ENCODE data around the gene ZNF649. TPM values are rescaled to one million over a fixed set of nuclear protein-coding genes. Genes with fewer than 3 reads are reported as not detected.

The ZNF649 gene
- total and polyA plus RNA-seq, 2 donors = 6.2 to 14.4 TPM

DNA sequence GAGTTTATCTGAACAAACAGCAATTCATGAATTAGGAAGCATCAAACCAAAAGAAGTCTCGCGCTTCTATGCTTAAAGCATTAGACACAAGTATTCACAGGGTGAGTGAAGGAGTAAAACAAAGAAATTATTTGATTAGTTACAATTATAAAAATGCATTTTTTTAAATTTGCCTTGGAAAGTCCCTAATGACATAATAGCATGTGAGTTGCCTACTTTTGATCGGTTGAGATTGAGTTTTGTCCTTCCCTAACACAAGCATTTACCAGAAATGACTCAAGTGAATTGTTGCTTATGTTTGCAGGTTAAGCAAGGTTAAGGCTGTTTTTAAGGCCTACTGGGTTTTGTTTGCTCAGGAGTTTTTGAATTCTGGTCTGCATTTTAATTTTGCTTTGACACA lies 389 bp upstream of the ZNF649 start:
- no peak for DNase-seq (ENCODE audit: low read depth in 6 of 9, low spot score in 9 of 9)
- WGBS = 72% methylated on average over 3 of the region's 3 CpGs
- peaks cover 0 to 6% of the 10 kb centered on the region in 2 donors for H3K4me1 ChIP-seq (ENCODE audit: control insufficient read depth in 2 of 2, insufficient read depth in 2 of 2, low read length in 2 of 2)

DNA sequence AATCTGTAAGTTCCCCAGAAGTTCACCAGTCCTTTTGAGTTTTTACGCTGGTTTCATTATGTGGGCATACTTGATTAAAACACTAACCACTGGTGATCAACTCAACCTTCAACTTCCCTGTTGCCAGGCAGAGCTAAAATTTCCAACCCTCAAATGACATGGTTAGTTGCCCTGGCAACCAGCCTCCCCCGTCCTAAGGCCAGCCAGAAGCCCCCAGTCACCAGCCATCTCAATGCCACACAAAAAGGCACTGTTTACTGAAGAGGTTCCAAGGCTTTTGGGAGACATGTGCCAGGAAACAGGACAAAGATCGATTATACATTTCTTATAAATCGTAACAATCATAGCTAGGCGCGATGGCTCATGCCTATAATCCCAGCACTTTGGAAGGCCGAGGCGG lies 1.6 kb downstream of the ZNF649 start:
- WGBS = 93% methylated on average over 8 of the region's 8 CpGs
- Histone ChIP-seq H3K4me3 (ENCODE audit: low read length in 2 of 2) (no peak overlapping the region), H3K36me3 (ENCODE audit: control insufficient read depth in 2 of 2, insufficient read depth in 2 of 2, low read length in 1 of 2) (peaks cover 27 to 34% of the 10 kb centered on the region in 2 donors), H3K27me3 (ENCODE audit: control insufficient read depth in 2 of 2, insufficient read depth in 1 of 2, low read length in 1 of 2) (peaks cover 0 to 3% of the 10 kb centered on the region in 2 donors), H3K4me1 (ENCODE audit: control insufficient read depth in 2 of 2, insufficient read depth in 2 of 2, low read length in 2 of 2) (peaks cover 0 to 6% of the 10 kb centered on the region in 2 donors), H3K9me3 (ENCODE audit: control insufficient read depth in 2 of 2, insufficient read depth in 1 of 2, low read length in 1 of 2) (peaks cover 24 to 47% of the 10 kb centered on the region in 2 donors), H3K27ac (ENCODE audit: low read depth in 1 of 2, low read length in 1 of 2) (no peak overlapping the region)
- no peak for DNase-seq (ENCODE audit: low read depth in 6 of 9, low spot score in 9 of 9)

More for the DNA sequence above, 389 bp upstream of the ZNF649 start:
- Histone ChIP-seq H3K27ac (ENCODE audit: low read depth in 1 of 2, low read length in 1 of 2) (no peak overlapping the region), H3K27me3 (ENCODE audit: control insufficient read depth in 2 of 2, insufficient read depth in 1 of 2, low read length in 1 of 2) (peaks cover 0 to 3% of the 10 kb centered on the region in 2 donors), H3K36me3 (ENCODE audit: control insufficient read depth in 2 of 2, insufficient read depth in 2 of 2, low read length in 1 of 2) (peaks cover 8 to 18% of the 10 kb centered on the region in 2 donors), H3K9me3 (ENCODE audit: control insufficient read depth in 2 of 2, insufficient read depth in 1 of 2, low read length in 1 of 2) (peaks cover 19 to 39% of the 10 kb centered on the region in 2 donors), H3K4me3 (ENCODE audit: low read length in 2 of 2) (peak overlapping the region; percentile 76 to 92)

DNA sequence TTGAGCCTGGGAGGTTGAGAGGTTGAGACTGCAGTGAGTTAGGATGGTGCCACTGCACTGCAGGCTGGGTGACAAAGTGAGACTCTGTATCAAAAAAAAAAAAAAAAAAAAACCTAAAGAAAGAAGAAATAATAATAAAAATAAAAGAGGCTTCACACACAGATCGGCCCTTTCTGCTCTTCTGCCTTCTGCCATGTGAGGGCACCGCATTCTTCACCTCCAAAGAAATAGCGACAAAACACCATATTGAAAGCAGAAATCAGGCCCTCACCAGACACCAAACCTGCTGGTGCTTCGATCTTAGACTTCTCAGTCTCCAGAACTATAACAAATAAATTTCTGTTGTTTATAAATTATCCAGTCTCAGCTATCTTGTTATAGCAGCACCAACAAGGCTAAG lies 3.0 kb downstream of the ZNF649 start:
- Histone ChIP-seq H3K27me3 (ENCODE audit: control insufficient read depth in 2 of 2, insufficient read depth in 1 of 2, low read length in 1 of 2) (peaks cover 0 to 3% of the 10 kb centered on the region in 2 donors), H3K27ac (ENCODE audit: low read depth in 1 of 2, low read length in 1 of 2) (no peak overlapping the region), H3K36me3 (ENCODE audit: control insufficient read depth in 2 of 2, insufficient read depth in 2 of 2, low read length in 1 of 2) (peaks cover 36 to 44% of the 10 kb centered on the region in 2 donors), H3K4me3 (ENCODE audit: low read length in 2 of 2) (no peak overlapping the region), H3K4me1 (ENCODE audit: control insufficient read depth in 2 of 2, insufficient read depth in 2 of 2, low read length in 2 of 2) (peaks cover 0 to 6% of the 10 kb centered on the region in 2 donors), H3K9me3 (ENCODE audit: control insufficient read depth in 2 of 2, insufficient read depth in 1 of 2, low read length in 1 of 2) (peaks cover 26 to 53% of the 10 kb centered on the region in 2 donors)
- no peak for DNase-seq (ENCODE audit: low read depth in 6 of 9, low spot score in 9 of 9)
- 98% methylated on average over 4 of the region's 4 CpGs for WGBS

DNA sequence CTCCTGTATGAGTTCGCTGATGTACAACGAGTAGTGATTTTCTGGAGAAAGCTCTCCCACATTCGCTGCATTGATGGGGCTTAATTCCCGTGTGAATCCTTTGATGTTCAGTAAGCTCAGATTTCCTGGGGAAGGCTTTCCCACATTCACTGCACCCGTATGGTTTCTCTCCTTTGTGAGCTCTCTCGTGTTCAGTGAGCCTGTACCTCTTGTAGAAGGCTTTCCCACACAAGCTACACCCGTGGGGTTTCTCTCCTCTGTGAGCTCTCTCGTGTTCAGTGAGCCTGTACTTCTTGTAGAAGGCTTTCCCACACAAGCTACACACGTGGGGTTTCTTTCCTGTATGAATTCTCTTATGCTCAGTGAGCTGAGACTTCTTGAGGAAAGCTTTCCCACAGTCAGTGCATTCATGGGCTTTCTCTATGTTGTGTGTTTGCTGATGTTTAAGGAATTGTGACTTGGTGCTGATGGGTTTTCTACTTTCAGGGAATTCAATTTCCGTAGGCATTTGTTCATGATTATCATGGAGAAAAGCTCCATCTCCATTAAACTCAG lies 13.5 kb downstream of the ZNF649 start:
- no peak overlapping the region for H3K4me3 ChIP-seq (ENCODE audit: low read length in 2 of 2)
- WGBS = 98% methylated on average over 10 of the region's 10 CpGs

DNA sequence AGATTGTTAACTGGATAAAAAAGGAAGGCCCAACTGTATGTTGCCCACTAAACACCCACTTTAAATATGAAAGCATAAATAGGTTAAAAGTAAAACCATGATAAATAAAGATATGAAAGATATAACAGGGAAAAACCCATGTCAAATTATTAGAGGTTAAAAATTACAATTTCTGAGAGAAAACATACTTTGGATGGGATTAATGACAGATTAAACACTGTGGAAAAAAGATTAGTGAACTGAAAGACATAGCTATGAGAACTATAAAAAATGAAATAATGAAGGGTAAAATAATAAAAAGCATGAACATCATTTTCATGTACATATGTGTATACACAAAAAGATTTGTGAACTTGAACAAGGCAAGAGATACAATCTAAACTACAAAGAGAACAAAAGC lies 14.9 kb downstream of the ZNF649 start:
- H3K27ac ChIP-seq (ENCODE audit: low read depth in 1 of 2, low read length in 1 of 2) = no peak overlapping the region
- DNase-seq (ENCODE audit: low read depth in 6 of 9, low spot score in 9 of 9) = no peak
- H3K27me3 ChIP-seq (ENCODE audit: control insufficient read depth in 2 of 2, insufficient read depth in 1 of 2, low read length in 1 of 2) = peaks cover 0 to 2% of the 10 kb centered on the region in 2 donors
- H3K4me1 ChIP-seq (ENCODE audit: control insufficient read depth in 2 of 2, insufficient read depth in 2 of 2, low read length in 2 of 2) = peaks cover 0 to 3% of the 10 kb centered on the region in 2 donors
- peaks cover 40 to 49% of the 10 kb centered on the region in 2 donors for H3K36me3 ChIP-seq (ENCODE audit: control insufficient read depth in 2 of 2, insufficient read depth in 2 of 2, low read length in 1 of 2)
- H3K9me3 ChIP-seq (ENCODE audit: control insufficient read depth in 2 of 2, insufficient read depth in 1 of 2, low read length in 1 of 2) = peaks cover 28 to 38% of the 10 kb centered on the region in 2 donors
- no peak overlapping the region for H3K4me3 ChIP-seq (ENCODE audit: low read length in 2 of 2)

More for the DNA sequence above, 13.5 kb downstream of the ZNF649 start:
- Histone ChIP-seq H3K36me3 (ENCODE audit: control insufficient read depth in 2 of 2, insufficient read depth in 2 of 2, low read length in 1 of 2) (peaks cover 52 to 58% of the 10 kb centered on the region in 2 donors), H3K27ac (ENCODE audit: low read depth in 1 of 2, low read length in 1 of 2) (no peak overlapping the region), H3K9me3 (ENCODE audit: control insufficient read depth in 2 of 2, insufficient read depth in 1 of 2, low read length in 1 of 2) (peaks cover 33 to 38% of the 10 kb centered on the region in 2 donors), H3K4me1 (ENCODE audit: control insufficient read depth in 2 of 2, insufficient read depth in 2 of 2, low read length in 2 of 2) (peaks cover 0 to 3% of the 10 kb centered on the region in 2 donors), H3K27me3 (ENCODE audit: control insufficient read depth in 2 of 2, insufficient read depth in 1 of 2, low read length in 1 of 2) (peaks cover 0 to 2% of the 10 kb centered on the region in 2 donors)
- peak in 1 of 9 donors; percentile 12 for DNase-seq (ENCODE audit: low read depth in 6 of 9, low spot score in 9 of 9)

DNA sequence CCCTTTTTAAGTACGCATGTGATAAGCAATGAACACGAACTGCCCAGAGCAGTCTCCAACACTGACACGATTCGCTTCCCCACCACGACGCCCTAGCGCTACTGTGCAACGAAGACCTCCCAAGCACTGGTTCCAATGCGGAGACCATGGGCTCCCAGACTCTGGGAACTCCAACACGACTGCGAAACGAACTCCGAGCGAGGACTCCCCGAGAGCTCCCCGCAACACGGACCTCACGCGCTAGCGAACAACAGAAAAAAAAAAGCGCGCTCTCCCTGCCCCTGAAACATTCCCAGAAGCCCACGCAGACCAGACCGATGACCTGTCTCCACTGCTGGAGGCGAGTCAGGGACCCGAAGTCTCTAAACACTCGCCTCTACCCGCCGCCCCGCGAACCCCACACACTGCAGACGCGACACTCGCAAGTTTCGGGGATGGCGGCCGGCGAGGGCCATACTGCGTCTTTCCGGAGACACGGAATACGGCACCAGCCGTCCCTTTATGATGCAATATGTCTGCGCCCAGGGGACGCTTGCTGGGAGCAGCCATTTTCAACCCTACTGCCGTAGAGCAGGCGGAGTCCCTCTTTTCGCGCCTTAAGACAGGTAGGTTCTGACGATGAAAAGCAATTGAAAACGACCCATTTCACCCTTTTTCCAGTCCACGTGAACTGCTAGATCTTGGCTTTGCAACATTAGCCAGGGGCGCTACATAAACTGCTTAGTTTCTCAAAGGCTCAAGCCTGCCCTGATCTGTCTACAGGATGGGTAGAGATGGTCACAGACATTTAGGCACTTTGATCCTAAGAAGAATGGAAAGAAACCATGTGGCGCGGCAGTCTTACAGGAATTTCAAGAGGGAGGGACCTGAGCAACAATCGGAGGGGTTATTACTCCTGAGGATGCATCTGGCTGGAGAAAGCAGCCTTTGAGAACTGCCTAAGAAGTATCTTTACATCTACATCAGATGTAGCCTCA lies 17.0 kb downstream of the ZNF649 start, which contains the start of gene ZNF577:
Gene ZNF577 (minus strand): TSS at position 430 of the 977 bp plus-strand sequence. CDS start 7,569 bp downstream, outside the sequence.
- peak within 1 kb of the TSS; percentile 57 to 60 for H3K4me3 ChIP-seq (ENCODE audit: low read length in 2 of 2)
- DNase-seq (ENCODE audit: low read depth in 6 of 9, low spot score in 9 of 9) = peak; percentile 47 to 93 (median 75)
- H3K27me3 ChIP-seq (ENCODE audit: control insufficient read depth in 2 of 2, insufficient read depth in 1 of 2, low read length in 1 of 2) = peaks cover 0 to 2% of the 10 kb centered on the region in 2 donors
- H3K36me3 ChIP-seq (ENCODE audit: control insufficient read depth in 2 of 2, insufficient read depth in 2 of 2, low read length in 1 of 2) = peaks cover 28 to 31% of the 10 kb centered on the region in 2 donors
- peak within 1 kb of the TSS; percentile 50 to 76 for H3K27ac ChIP-seq (ENCODE audit: low read depth in 1 of 2, low read length in 1 of 2)
- 20% methylated on average over 56 of the region's 56 CpGs for WGBS
- peaks cover 0 to 3% of the 10 kb centered on the region in 2 donors for H3K4me1 ChIP-seq (ENCODE audit: control insufficient read depth in 2 of 2, insufficient read depth in 2 of 2, low read length in 2 of 2)
- H3K9me3 ChIP-seq (ENCODE audit: control insufficient read depth in 2 of 2, insufficient read depth in 1 of 2, low read length in 1 of 2) = peaks cover 22 to 32% of the 10 kb centered on the region in 2 donors

DNA sequence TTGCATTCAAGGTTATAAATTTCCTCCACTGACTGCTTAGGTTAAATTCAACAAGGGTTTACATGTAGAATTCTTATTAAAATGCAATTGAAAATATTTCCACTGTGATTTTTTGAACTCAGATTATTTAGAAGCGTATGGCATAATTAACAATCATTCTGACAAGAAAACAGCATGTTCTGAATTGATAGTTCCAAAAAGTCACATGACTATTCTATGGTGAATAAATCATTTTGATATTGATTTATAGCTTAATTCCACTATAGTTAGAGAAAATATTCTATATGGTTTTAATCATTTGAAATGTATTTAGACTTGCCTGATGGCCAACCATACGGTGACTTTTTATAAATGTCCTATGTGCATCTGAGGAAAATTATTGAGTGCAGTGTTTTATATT lies 20.1 kb downstream of the ZNF649 start:
- peaks cover 8 to 18% of the 10 kb centered on the region in 2 donors for H3K9me3 ChIP-seq (ENCODE audit: control insufficient read depth in 2 of 2, insufficient read depth in 1 of 2, low read length in 1 of 2)
- no peak overlapping the region for H3K27ac ChIP-seq (ENCODE audit: low read depth in 1 of 2, low read length in 1 of 2)
- H3K4me3 ChIP-seq (ENCODE audit: low read length in 2 of 2) = no peak overlapping the region
- 97% methylated on average over 2 of the region's 2 CpGs for WGBS
- H3K27me3 ChIP-seq (ENCODE audit: control insufficient read depth in 2 of 2, insufficient read depth in 1 of 2, low read length in 1 of 2) = peaks cover 0 to 2% of the 10 kb centered on the region in 2 donors
- H3K36me3 ChIP-seq (ENCODE audit: control insufficient read depth in 2 of 2, insufficient read depth in 2 of 2, low read length in 1 of 2) = peaks cover 5 to 9% of the 10 kb centered on the region in 2 donors
- no peak for DNase-seq (ENCODE audit: low read depth in 6 of 9, low spot score in 9 of 9)
- H3K4me1 ChIP-seq (ENCODE audit: control insufficient read depth in 2 of 2, insufficient read depth in 2 of 2, low read length in 2 of 2) = peaks cover 0 to 3% of the 10 kb centered on the region in 2 donors

DNA sequence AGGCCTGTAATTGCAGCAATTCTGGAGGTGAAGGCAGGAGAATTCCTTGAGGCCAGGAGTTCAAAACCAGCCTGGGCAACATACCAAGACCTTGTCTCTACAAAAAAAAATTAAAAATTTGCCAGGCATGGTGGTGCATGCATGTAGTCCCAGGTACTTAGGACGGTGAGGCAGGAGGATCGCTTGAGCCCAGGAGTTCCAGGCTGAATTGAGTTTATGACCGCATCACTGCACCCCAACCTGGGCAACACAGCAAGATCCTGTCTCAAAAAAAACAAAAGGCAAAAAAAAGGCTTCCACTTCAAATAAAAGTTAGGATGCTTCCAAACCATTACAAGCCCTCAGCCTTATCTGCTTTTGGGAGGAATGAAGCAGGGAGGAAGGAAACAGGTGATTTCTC lies 22.3 kb downstream of the ZNF649 start:
- Histone ChIP-seq H3K27me3 (ENCODE audit: control insufficient read depth in 2 of 2, insufficient read depth in 1 of 2, low read length in 1 of 2) (no peaks in the 10 kb centered on the region), H3K36me3 (ENCODE audit: control insufficient read depth in 2 of 2, insufficient read depth in 2 of 2, low read length in 1 of 2) (peaks cover 0 to 16% of the 10 kb centered on the region in 2 donors), H3K9me3 (ENCODE audit: control insufficient read depth in 2 of 2, insufficient read depth in 1 of 2, low read length in 1 of 2) (peaks cover 1 to 11% of the 10 kb centered on the region in 2 donors), H3K4me1 (ENCODE audit: control insufficient read depth in 2 of 2, insufficient read depth in 2 of 2, low read length in 2 of 2) (no peaks in the 10 kb centered on the region), H3K27ac (ENCODE audit: low read depth in 1 of 2, low read length in 1 of 2) (no peak overlapping the region), H3K4me3 (ENCODE audit: low read length in 2 of 2) (no peak overlapping the region)
- 98% methylated on average over 3 of the region's 3 CpGs for WGBS
- no peak for DNase-seq (ENCODE audit: low read depth in 6 of 9, low spot score in 9 of 9)

DNA sequence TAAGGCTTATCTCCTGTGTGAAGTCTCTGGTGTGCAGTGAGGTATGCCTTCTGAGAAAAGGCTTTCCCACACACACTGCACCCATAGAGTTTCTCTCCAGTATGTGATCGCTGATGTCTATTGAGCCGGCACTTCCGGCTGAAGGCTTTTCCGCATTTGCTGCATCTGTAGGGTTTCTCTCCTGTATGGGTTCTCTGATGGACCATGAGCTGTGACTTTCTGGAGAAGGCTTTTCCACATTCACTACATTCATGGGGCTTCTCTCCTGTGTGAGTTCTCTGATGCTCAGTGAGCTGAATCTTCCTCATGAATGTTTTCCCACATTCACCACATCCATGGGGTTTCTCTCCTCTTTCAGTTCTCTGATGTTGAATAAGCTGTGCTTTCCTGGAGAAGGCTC lies 31.7 kb downstream of the ZNF649 start:
- H3K36me3 ChIP-seq (ENCODE audit: control insufficient read depth in 2 of 2, insufficient read depth in 2 of 2, low read length in 1 of 2) = peaks cover 17 to 39% of the 10 kb centered on the region in 2 donors

More for the DNA sequence above, 31.7 kb downstream of the ZNF649 start:
- Histone ChIP-seq H3K27ac (ENCODE audit: low read depth in 1 of 2, low read length in 1 of 2) (no peak overlapping the region), H3K9me3 (ENCODE audit: control insufficient read depth in 2 of 2, insufficient read depth in 1 of 2, low read length in 1 of 2) (peaks cover 15 to 28% of the 10 kb centered on the region in 2 donors), H3K4me1 (ENCODE audit: control insufficient read depth in 2 of 2, insufficient read depth in 2 of 2, low read length in 2 of 2) (no peaks in the 10 kb centered on the region), H3K27me3 (ENCODE audit: control insufficient read depth in 2 of 2, insufficient read depth in 1 of 2, low read length in 1 of 2) (no peaks in the 10 kb centered on the region), H3K4me3 (ENCODE audit: low read length in 2 of 2) (no peak overlapping the region)
- WGBS = 99% methylated on average over 4 of the region's 4 CpGs
- DNase-seq (ENCODE audit: low read depth in 6 of 9, low spot score in 9 of 9) = no peak
